Hematopoietic multipotent progenitor cell treated with erythropoietin and hydrocortisone succinate and interleukin-3 and kit ligand, for 4 days (in vitro differentiated cells): Measurements from ENCODE around the gene AHNAK2.

Experiments used
- DNase-seq: peaks from one replicate; pipeline ENCODE4 v3.0.0-alpha.2; 2015

Gene AHNAK2

GRCh38 chr14:105011312-105011990 is 33.3 kb upstream of the AHNAK2 start:
- no peak for DNase-seq

- DNase-seq, result no peak
Observed at GRCh38 chr14:105010891-105011291, 32.7 kb upstream of the AHNAK2 start.

- DNase-seq, result no peak
Observed at GRCh38 chr14:105010106-105010505, 31.9 kb upstream of the AHNAK2 start.

DNA sequence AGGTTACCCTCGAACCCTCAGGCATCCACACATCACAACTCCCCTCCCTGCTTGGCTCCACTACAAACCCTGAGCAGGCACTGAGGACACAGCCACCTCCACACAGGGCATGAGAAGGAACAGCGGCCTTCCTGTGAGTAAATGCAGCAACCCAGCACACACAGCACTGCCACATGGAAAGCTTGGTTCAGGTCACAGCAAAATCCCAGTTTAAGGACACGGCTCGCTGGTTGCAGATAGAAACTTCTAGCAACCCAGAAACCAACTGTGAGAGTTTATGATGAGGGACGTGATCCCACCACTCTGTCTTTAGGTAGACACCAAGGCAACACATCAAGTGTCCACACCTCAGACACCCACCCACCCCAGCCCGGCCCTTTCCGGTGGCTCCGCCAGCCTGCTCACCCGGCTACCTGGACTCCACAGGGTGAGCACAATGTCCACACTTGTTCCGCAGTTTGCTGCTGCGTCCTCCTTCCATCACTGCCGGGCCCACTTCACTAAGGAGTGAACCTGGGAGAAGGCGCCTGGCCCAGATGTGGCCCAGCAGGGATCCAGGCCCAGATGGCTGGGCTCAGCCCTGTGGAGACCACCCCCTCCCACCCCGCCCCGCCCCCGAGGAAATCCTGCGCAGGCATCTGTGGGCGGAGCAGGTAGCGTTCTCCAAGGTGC is 29.6 kb upstream of the AHNAK2 start:
- no peak for DNase-seq

DNA sequence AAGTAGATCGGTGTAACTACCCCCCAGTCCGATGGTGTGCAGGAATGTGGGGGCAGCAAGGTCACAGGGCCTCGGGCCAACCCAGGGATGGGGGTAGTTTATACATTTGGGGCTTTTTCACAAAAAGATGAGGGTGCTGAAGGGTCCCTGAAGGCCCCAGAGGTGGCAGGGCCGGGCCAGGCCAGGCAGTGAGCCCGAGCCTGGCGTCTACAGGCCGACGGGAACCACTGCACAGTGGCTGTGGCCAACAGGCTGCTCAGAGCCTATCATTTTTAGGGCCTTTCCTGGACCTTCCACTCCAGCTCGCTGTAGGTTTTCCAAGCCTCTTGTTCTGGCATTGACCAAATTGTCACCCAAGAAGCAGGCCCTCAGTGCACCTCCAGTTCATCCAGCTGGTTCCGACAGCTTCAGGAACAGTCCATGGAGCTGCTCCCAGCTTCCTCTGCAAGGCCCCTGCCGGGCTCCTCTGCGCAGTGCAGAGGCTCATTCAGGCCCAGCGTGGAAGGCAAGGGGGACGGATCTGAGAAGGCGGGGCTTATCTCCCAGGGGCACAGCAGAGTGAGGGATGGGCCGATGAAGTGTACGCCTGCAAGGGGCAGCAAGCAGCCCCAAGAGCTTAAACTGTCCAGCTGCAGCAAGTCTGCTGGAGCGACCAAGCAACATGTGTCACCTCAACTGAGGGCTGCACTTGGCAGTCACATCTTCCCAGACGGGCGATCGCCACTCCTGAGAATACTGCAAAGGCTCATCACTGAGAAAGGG is 28.8 kb upstream of the AHNAK2 start:
- DNase-seq, result no peak

- DNase-seq, result no peak
Observed at GRCh38 chr14:105005929-105006830, 28.0 kb upstream of the AHNAK2 start.

GRCh38 chr14:105005329-105005928 is 27.3 kb upstream of the AHNAK2 start:
- DNase-seq, result no peak

GRCh38 chr14:104999361-104999760 is 21.2 kb upstream of the AHNAK2 start:
- DNase-seq, result no peak

GRCh38 chr14:104998801-104999200 is 20.6 kb upstream of the AHNAK2 start:
- DNase-seq, result no peak

GRCh38 chr14:104996483-104996882 is 18.3 kb upstream of the AHNAK2 start:
- no peak for DNase-seq

DNA sequence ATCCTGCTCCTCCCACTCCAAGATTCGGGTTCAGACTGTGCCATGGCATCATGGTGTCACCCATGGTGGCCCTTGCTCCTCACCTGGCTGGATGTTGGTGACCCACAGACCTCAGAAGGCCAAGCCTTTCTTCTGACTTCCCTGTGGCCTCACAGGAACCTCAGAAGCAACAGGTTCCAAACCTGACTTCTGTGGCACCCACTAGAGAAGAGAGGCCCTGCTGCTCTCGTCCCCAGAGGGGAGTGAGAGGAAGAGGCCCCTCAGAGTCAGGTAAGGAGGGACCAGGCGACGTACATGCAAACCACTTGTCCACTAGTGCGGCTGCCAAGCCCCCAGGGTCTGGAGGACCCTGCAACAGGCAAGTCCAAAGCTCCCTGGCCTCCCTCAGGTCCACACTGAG is 17.9 kb upstream of the AHNAK2 start:
- no peak for DNase-seq

DNA sequence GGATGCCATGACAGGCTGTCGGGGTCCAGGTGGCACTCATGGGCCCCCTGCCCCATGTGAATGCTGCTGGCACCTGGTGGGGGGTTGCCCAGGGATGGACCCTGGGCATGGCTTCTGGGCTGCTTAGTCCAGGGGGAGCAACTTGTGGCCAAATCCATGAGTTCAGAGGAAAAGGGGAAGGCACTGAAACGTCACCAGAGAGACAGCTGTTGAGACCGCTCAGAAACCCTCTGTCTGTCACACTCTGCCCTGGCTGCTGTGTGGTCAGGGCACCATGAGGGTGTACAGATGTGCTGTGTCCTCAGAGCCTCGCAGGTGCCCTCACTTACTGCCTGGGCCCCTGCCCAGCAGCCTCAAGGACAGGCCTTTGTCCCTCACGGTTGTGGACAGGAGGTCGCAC is 16.8 kb upstream of the AHNAK2 start:
- DNase-seq, result no peak

- peak; percentile 64 for DNase-seq
Observed at GRCh38 chr14:104993808-104994591, 15.8 kb upstream of the AHNAK2 start.

- DNase-seq, result no peak
Observed at GRCh38 chr14:104993306-104993705, 15.1 kb upstream of the AHNAK2 start.

- no peak for DNase-seq
Observed at GRCh38 chr14:104992501-104992900, 14.3 kb upstream of the AHNAK2 start.

- no peak for DNase-seq
Observed at GRCh38 chr14:104991896-104992230, 13.7 kb upstream of the AHNAK2 start.

DNA sequence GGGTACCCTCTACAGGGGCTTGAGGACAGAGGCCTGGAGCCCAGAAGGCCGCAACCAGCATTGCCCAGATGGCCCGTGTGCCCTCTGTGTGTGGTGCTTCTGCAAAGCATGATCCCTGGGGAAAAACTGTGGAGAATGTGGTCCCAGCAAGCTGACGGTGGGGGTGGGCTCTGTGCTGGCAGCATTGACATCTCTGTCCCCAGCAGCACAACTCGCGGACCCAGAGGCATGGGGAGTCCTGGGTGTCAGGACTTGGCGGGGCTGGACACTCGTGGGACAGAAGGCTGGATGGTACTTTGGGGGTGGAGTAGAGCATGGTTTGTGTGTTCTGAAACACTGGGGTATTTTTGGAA is 11.8 kb upstream of the AHNAK2 start:
- DNase-seq, result no peak

DNA sequence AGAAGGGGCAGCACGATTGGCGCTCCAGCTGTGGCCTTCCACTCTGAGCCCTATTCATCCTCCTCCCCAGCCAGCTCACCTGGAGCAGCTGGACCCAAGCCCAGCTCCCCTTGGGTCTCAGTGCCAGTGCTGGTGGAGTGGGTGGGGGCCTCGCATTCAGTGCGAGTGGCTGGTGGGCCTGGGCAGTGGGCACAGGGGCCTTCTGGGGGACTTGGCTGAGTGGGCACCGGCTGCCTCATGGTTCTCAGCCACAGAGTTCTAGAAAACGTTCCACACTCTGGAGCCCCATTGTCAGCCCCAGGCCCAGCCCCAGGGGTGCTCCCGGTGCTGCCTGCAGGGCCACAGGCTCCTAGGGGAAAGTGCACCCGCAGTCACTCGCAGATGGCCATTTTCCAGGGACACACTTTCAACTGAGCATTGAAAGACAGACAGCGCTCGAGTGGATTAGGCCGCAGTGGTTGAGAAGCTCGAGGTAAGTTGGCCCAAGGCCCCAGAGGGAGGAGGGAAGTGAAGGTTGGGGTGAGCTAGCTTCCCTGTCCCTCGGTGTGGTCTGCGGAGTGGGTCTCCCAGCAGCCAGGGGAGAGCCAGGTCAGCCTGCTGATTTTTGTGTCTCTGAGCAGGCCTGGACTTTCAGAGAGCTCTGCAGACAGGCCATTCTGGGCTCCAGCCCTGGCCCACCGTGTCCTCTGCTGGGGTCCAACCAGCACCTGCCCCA is 11.2 kb upstream of the AHNAK2 start:
- no peak for DNase-seq

GRCh38 chr14:104986487-104987164 is 8.5 kb upstream of the AHNAK2 start:
- no peak for DNase-seq

GRCh38 chr14:104985675-104986486 is 7.7 kb upstream of the AHNAK2 start, which contains the start of gene CLBA1:
Gene CLBA1 (plus strand): TSS chr14:104985788. CDS start chr14:104986432, 644 bp downstream.
- peak; percentile 95 for DNase-seq
